ENCODE measurements around the gene GHRL. TPM values are rescaled to one million over a fixed set of nuclear protein-coding genes. Genes with fewer than 3 reads are reported as not detected.

The GHRL gene
- total RNA-seq, 2 experiments from 2014 or later = 0.92 TPM; not detected in 1

Small RNA genes within 50 kb of the gene (microRNA-seq; reads per million reads assigned to microRNA genes)
- not detected for gene MIR378B (ENCODE audit: borderline microRNAs expressed)

Other genes starting within 250 kb of the GHRL start
- gene FANCD2OS, start 184.7 kb downstream of the GHRL start, total RNA-seq = not detected
- gene BRK1, start 177.3 kb downstream of the GHRL start, total RNA-seq = 10 to 100 TPM; 31.5 to 36.3 TPM
- gene VHL, start 151.2 kb downstream of the GHRL start, total RNA-seq = 10 to 100 TPM; 50.8 to 55.0 TPM
- gene IRAK2, start 128.0 kb downstream of the GHRL start, total RNA-seq = 1 to 10 TPM; 1.6 to 1.7 TPM
- 10 to 100 TPM; 40.2 to 40.3 TPM for gene TATDN2, start 44.5 kb downstream of the GHRL start, total RNA-seq
- 10 to 100 TPM; 92.0 to 92.2 TPM for gene SEC13, start 28.2 kb upstream of the GHRL start, total RNA-seq
- gene ATP2B2, start 212.6 kb upstream of the GHRL start, total RNA-seq = not detected